Activated CD4-positive, alpha-beta T cell treated with anti-CD3 and anti-CD28 coated beads for 36 hours (primary cell): ENCODE measurements around the gene KRTAP10-2. TPM values are rescaled to one million over a fixed set of nuclear protein-coding genes. Genes with fewer than 3 reads are reported as not detected.
"Not testable (repeated sequence)": the region's sequence is repeated elsewhere in the genome, so short reads cannot be mapped to it uniquely, and the experiment has no call there.

ENCODE experiments used
- ATAC-seq: fragments of 200-7000 bp; cut with Tn5 transposase; one replicate; pipeline ENCODE4 v1.10.0; 2021; ENCODE audit warnings: mild to moderate bottlenecking, moderate library complexity
- CTCF ChIA-PET: fragments of 350-600 bp; sonication (Branson Sonifier 250); formaldehyde crosslinking; loops from one replicate; lab custom pipeline; 2021; ENCODE audit warnings: antibody characterized with exemption; lab: Charles Lee
- POLR2A ChIA-PET: fragments of 350-600 bp; sonication (Branson Sonifier 250); formaldehyde crosslinking; loops from one replicate; lab custom pipeline; 2021; ENCODE audit warnings: antibody characterized with exemption, inconsistent platforms; lab: Charles Lee
- DNase-seq: peaks from one replicate; pipeline ENCODE4 v3.0.0-alpha.2; 2020
- H3K27ac Mint-ChIP-seq: one replicate; pipeline ENCODE4 v1.8.0; 2021; ENCODE audit warnings: mixed read lengths
- H3K27me3 Mint-ChIP-seq: one replicate; pipeline ENCODE4 v1.8.0; 2021; ENCODE audit warnings: mixed read lengths
- H3K36me3 Mint-ChIP-seq: one replicate; pipeline ENCODE4 v1.8.0; 2021; ENCODE audit warnings: low read depth, mixed read lengths
- H3K4me1 Mint-ChIP-seq: one replicate; pipeline ENCODE4 v1.8.0; 2021; ENCODE audit warnings: mixed read lengths
- H3K4me3 Mint-ChIP-seq: one replicate; pipeline ENCODE4 v1.8.0; 2021; ENCODE audit warnings: mild to moderate bottlenecking, moderate library complexity, mixed read lengths
- H3K9me3 Mint-ChIP-seq: one replicate; pipeline ENCODE4 v1.8.0; 2021; ENCODE audit warnings: low read depth, mixed read lengths
- intact Hi-C, 2 experiments: fragments of 100-400 bp; cut with DNase I in 1 of 2; cut with micrococcal nuclease in 1 of 2; formaldehyde crosslinking; loops; one replicate each; pipeline versions ENCODE4 v1.14.2 to v1.15.1; 2022 to 2024; cut with DNase I, micrococcal nuclease
- total RNA-seq, 2 experiments: library from RNA; stranded (reverse); gene quantifications; one replicate each; pipeline ENCODE4 v1.2.3, GENCODE V29; 2021

The KRTAP10-2 gene
- total RNA-seq, 2 experiments from 2014 or later: not detected

DNA sequence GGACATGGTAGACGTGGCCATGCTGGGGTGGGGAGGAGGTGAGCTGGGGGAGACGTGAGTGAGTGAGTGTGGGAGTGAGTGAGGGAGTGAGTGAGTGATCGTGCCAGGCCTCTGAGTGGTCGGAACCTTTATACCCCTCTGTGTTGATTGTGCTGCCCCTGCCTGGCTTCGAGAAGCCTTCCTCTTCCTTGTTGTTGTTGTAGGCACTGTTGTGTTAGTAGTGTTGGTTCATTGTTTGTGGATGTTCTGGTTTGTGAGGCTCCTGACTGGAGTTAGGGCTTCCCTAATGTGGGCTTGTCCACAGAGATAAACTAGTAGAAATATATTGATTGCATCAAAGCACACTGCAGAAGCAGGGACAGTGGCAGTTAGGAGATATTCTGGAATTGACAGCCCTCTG lies 7.4 kb upstream of the KRTAP10-2 start, which contains the start of gene KRTAP10-3:
KRTAP10-3 (minus strand) TSS at position 101 of the 400 bp plus-strand sequence; CDS start at position 21, 80 bp downstream.
- Mint-ChIP-seq H3K27me3 (no peaks in the 10 kb centered on the region), H3K27ac (no peak within 1 kb of the TSS), H3K4me3 (no peak within 1 kb of the TSS), H3K4me1 (no peaks in the 10 kb centered on the region), H3K36me3 (peaks cover 2% of the 10 kb centered on the region), H3K9me3 (peaks cover 19% of the 10 kb centered on the region)
- DNase-seq (no peak), ATAC-seq (no peak)
- intact Hi-C loops: no loop called here
- ChIA-PET CTCF (no interaction called here), POLR2A (no interaction called here)

DNA sequence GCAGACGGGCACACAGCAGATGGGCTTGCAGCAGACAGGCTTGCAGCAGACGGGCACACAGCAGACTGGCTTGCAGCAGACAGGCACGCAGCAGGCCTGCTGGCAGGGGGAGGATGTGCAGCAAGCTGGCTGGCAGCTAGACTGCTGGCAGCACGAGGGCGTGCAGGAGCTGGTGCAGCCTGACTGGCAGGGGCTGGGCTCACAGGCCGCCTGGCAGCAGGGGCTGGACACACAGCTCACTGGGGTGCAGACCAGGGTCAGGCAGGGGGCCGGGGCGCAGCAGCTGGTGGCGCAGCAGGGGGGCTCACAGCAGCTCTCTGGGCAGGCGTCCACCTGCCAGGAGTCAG lies 7.0 kb upstream of the KRTAP10-2 start:
- H3K36me3 Mint-ChIP-seq, H3K27me3 Mint-ChIP-seq, CTCF ChIA-PET, H3K27ac Mint-ChIP-seq, intact Hi-C loops, H3K4me3 Mint-ChIP-seq, ATAC-seq, DNase-seq, POLR2A ChIA-PET, H3K4me1 Mint-ChIP-seq: not testable (repeated sequence)
- H3K9me3 Mint-ChIP-seq: peaks cover 20% of the 10 kb centered on the region

- H3K36me3 Mint-ChIP-seq: peaks cover 2% of the 10 kb centered on the region
- CTCF ChIA-PET: interaction anchor here (1.0 kb wide), 1 partner anchor 10 kb away, joined by 6 read pairs; no protein-coding TSS in a partner anchor
- ATAC-seq (no peak), DNase-seq (no peak)
- peaks cover 22% of the 10 kb centered on the region for H3K9me3 Mint-ChIP-seq
- no peak overlapping the region for H3K27ac Mint-ChIP-seq
- no peaks in the 10 kb centered on the region for H3K27me3 Mint-ChIP-seq
- POLR2A ChIA-PET: no interaction called here
- intact Hi-C loops: no loop called here
- no peaks in the 10 kb centered on the region for H3K4me1 Mint-ChIP-seq
- H3K4me3 Mint-ChIP-seq: no peak overlapping the region
Observed at GRCh38 chr21:44557491-44558328, 6.4 kb upstream of the KRTAP10-2 start.

DNA sequence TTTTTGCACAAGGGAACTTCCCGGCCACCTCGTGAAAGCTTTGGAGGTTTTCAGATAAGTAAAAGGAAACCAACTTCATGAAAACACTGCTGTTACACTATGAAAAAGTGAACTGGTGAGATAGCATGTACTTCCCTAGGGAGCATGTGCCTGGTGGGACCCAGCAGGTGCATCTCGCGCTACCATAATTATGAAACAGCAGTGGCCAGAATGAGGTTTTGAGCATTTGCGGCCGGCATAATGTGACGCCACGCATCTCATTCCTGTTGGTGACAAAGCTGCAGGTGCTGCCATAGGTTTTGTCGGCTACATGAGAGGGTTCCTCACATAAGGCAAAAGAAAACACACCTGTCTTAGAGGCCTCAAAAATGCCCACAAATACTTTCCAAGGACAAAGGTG lies 5.6 kb upstream of the KRTAP10-2 start:
- Mint-ChIP-seq H3K27ac (no peak overlapping the region), H3K4me3 (no peak overlapping the region), H3K9me3 (peaks cover 17% of the 10 kb centered on the region), H3K27me3 (no peaks in the 10 kb centered on the region), H3K4me1 (no peaks in the 10 kb centered on the region), H3K36me3 (peaks cover 2% of the 10 kb centered on the region)
- intact Hi-C loops: no loop called here
- ChIA-PET POLR2A (interaction anchor here (0.7 kb wide), 1 partner anchor 204 kb away, joined by 6 read pairs; no protein-coding TSS in a partner anchor), CTCF (interaction anchor here (1.0 kb wide), 1 partner anchor 10 kb away, joined by 6 read pairs; no protein-coding TSS in a partner anchor)
- DNase-seq (no peak), ATAC-seq (no peak)

DNA sequence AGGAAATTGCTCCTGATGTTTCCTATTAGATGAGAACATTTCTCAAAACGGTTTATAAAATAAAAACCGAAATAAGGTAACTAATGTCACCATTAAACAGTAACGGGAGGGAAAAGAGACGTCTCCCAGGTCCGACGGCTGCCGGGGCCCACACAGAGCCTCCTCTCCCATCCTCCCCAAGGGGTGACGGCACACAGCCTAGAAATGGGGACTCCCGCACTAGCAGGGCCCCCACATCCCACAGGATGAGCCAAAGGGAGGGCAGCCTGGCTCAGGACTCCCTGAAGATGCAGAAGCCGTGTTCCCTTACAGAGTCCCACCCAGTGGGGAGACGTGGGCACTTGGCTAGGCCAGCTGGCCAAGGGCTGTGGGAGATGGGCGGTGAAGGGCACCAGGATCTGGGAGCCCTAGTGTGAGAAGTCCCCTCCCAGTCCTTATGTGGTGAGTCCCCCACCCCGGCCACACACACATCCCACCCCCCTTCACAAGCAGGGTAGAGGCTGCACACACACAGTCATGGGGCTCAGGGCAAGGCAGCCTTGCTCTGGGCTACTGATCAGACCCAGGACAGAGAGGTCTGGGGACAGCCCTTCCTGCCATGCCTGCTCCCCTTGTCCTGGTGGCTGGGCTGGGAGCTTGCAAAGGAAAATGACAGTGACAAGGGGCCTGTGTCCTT lies 4.0 kb upstream of the KRTAP10-2 start:
- Mint-ChIP-seq H3K9me3 (peaks cover 10% of the 10 kb centered on the region), H3K27me3 (no peaks in the 10 kb centered on the region), H3K4me3 (no peak overlapping the region), H3K27ac (no peak overlapping the region), H3K4me1 (no peaks in the 10 kb centered on the region), H3K36me3 (no peaks in the 10 kb centered on the region)
- intact Hi-C loops: no loop called here
- ChIA-PET CTCF (interaction anchor here (0.8 kb wide), 1 partner anchor 73 kb away, joined by 3 read pairs; no protein-coding TSS in a partner anchor), POLR2A (no interaction called here)
- ATAC-seq (no peak), DNase-seq (no peak)

- Mint-ChIP-seq H3K27me3 (no peaks in the 10 kb centered on the region), H3K27ac (no peak overlapping the region), H3K4me1 (peaks cover 12% of the 10 kb centered on the region), H3K36me3 (peaks cover under 1% of the 10 kb centered on the region), H3K9me3 (peaks cover 10% of the 10 kb centered on the region), H3K4me3 (no peak overlapping the region)
- ATAC-seq (no peak), DNase-seq (no peak)
- intact Hi-C loops: no loop called here
- ChIA-PET CTCF (no interaction called here), POLR2A (no interaction called here)
Observed at GRCh38 chr21:44552681-44553080, 1.4 kb upstream of the KRTAP10-2 start.

DNA sequence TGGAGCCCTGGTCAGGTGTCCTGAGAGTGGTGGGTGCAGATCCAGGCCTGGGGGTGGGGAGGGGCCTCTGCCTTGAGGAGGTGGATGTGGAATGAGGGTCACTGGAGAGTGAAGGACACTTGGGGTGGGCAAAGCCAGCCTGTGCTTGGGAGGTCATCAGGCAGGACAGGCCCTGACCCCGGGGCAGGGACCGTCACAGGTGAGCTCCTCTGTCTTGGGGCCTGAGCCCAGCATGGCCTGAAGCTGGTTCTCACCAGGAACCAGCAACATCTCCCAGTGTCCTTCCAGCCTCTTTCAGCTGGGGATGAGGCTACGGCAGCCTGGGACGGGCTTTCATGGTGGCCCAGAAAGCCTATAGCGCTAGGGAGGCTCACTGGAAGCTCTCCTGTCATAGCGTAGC lies 831 bp upstream of the KRTAP10-2 start:
- no peak for ATAC-seq
- H3K27me3 Mint-ChIP-seq: no peaks in the 10 kb centered on the region
- POLR2A ChIA-PET: no interaction called here
- intact Hi-C loops: no loop called here
- H3K9me3 Mint-ChIP-seq: peaks cover 15% of the 10 kb centered on the region
- no peak overlapping the region for H3K27ac Mint-ChIP-seq
- no peak for DNase-seq
- CTCF ChIA-PET: no interaction called here
- H3K36me3 Mint-ChIP-seq: peaks cover 6% of the 10 kb centered on the region
- no peak overlapping the region for H3K4me3 Mint-ChIP-seq
- peaks cover 17% of the 10 kb centered on the region for H3K4me1 Mint-ChIP-seq

- peaks cover 23% of the 10 kb centered on the region for H3K4me1 Mint-ChIP-seq
- H3K27me3 Mint-ChIP-seq: no peaks in the 10 kb centered on the region
- H3K36me3 Mint-ChIP-seq: peaks cover 13% of the 10 kb centered on the region
- H3K27ac Mint-ChIP-seq: no peak overlapping the region
- H3K4me3 Mint-ChIP-seq: no peak overlapping the region
- DNase-seq: no peak
- CTCF ChIA-PET: interaction anchor here (0.8 kb wide), 1 partner anchor 10 kb away, joined by 3 read pairs; no protein-coding TSS in a partner anchor
- POLR2A ChIA-PET: interaction anchor here (1.0 kb wide), 1 partner anchor 215 kb away, joined by 3 read pairs; no protein-coding TSS in a partner anchor
- H3K9me3 Mint-ChIP-seq: peaks cover 24% of the 10 kb centered on the region
- ATAC-seq: no peak
- intact Hi-C loops: no loop called here
Observed at GRCh38 chr21:44550807-44551206, 498 bp downstream of the KRTAP10-2 start.

GRCh38 chr21:44550285-44550684 lies 1.0 kb downstream of the KRTAP10-2 start:
- not testable (repeated sequence) for H3K27ac Mint-ChIP-seq

GRCh38 chr21:44549525-44550211 lies 1.6 kb downstream of the KRTAP10-2 start:
- DNase-seq: no peak
- intact Hi-C loops: loop anchor here in 1 of 2 experiments (5.0 kb wide), 1 partner anchor 68 kb away; no protein-coding TSS in a partner anchor
- CTCF ChIA-PET: no interaction called here

More at GRCh38 chr21:44550285-44550684, 1.0 kb downstream of the KRTAP10-2 start:
- CTCF ChIA-PET, ATAC-seq, DNase-seq, intact Hi-C loops, H3K4me3 Mint-ChIP-seq, H3K27me3 Mint-ChIP-seq: not testable (repeated sequence)
- Mint-ChIP-seq H3K9me3 (peaks cover 26% of the 10 kb centered on the region), H3K36me3 (peaks cover 14% of the 10 kb centered on the region), H3K4me1 (peaks cover 23% of the 10 kb centered on the region)
- POLR2A ChIA-PET: interaction anchor here (1.0 kb wide), 1 partner anchor 215 kb away, joined by 3 read pairs; no protein-coding TSS in a partner anchor

GRCh38 chr21:44548922-44549321 lies 2.4 kb downstream of the KRTAP10-2 start:
- CTCF ChIA-PET: no interaction called here
- POLR2A ChIA-PET: no interaction called here
- Mint-ChIP-seq H3K4me3 (no peak overlapping the region), H3K4me1 (peaks cover 23% of the 10 kb centered on the region), H3K27me3 (no peaks in the 10 kb centered on the region), H3K27ac (no peak overlapping the region), H3K9me3 (peaks cover 22% of the 10 kb centered on the region), H3K36me3 (peaks cover 14% of the 10 kb centered on the region)
- DNase-seq (no peak), ATAC-seq (no peak)
- intact Hi-C loops: loop anchor here in 1 of 2 experiments (5.0 kb wide), 1 partner anchor 68 kb away; no protein-coding TSS in a partner anchor

More at GRCh38 chr21:44549525-44550211, 1.6 kb downstream of the KRTAP10-2 start:
- no peak overlapping the region for H3K27ac Mint-ChIP-seq
- POLR2A ChIA-PET: no interaction called here
- no peak overlapping the region for H3K4me3 Mint-ChIP-seq
- ATAC-seq: no peak
- H3K36me3 Mint-ChIP-seq: peaks cover 14% of the 10 kb centered on the region
- H3K27me3 Mint-ChIP-seq: no peaks in the 10 kb centered on the region
- peaks cover 23% of the 10 kb centered on the region for H3K4me1 Mint-ChIP-seq
- H3K9me3 Mint-ChIP-seq: peaks cover 26% of the 10 kb centered on the region
